ENCODE measurements around the gene HMGN4. TPM values are rescaled to one million over a fixed set of nuclear protein-coding genes. Genes with fewer than 3 reads are reported as not detected.

HMGN4 gene
- total and polyA plus RNA-seq, 2 of the 8 experiments (the other 6 are each of a cell fraction or from before 2014, with no cell fraction given) = 23.4 to 66.4 TPM

DNA sequence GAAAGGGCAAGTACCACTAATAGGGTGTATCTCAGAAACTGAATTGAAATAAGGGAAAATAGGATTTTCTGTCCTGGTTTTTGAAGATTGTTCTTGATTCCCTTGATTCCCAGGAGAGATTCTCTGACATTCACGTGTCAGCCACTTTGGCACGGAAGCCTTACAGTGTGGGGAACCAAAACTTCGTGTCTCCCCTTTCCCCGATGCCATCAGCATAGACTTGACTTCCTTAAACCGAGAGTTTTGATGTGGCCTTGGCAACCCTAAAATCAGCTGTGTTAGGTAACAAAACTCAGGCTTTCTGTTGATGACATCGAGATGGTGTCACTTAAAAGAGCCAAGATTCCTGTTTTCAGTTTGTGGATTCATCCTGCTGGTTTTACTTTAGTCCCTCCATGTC, 7.5 kb downstream of the HMGN4 start:
- Histone ChIP-seq H3K23ac (ENCODE audit: insufficient read length) (no peak overlapping the region), H3K36me3 (ENCODE audit: control insufficient read depth in 2 of 4, insufficient read depth in 4 of 4, low read length in 3 of 4) (peaks cover 0 to 21% (median 9%) of the 10 kb centered on the region in 4 experiments; a peak in 5 of 8 replicates), H3K4me3 (ENCODE audit: extremely low read depth in 1 of 4, insufficient read depth in 2 of 4, low read depth in 3 of 4, low read length in 4 of 4) (no peak overlapping the region), H2BK5ac (ENCODE audit: low read depth, low read length) (no peak overlapping the region), H3K23me2 (ENCODE audit: low read depth, low read length) (no peaks in the 10 kb centered on the region), H2BK20ac (ENCODE audit: low read length) (no peak overlapping the region), H4K5ac (ENCODE audit: insufficient read length, low read depth, low read length) (no peak overlapping the region), H3K79me1 (ENCODE audit: low read depth, low read length) (no peaks in the 10 kb centered on the region; the same call in 1 of the 2 replicates), H3K18ac (ENCODE audit: extremely low read depth, low read length) (no peak overlapping the region), H3K56ac (replicated peaks; ENCODE audit: insufficient read length, low read depth, low read length) (no peak overlapping the region), H3K4me2 (ENCODE audit: insufficient read depth in 1 of 2, low read depth in 2 of 2, low read length in 2 of 2) (no peak overlapping the region), H3K79me2 (ENCODE audit: control insufficient read depth in 1 of 2, insufficient read depth in 2 of 2, low read length in 2 of 2) (peaks cover 0 to 11% of the 10 kb centered on the region in 2 experiments; a peak in 2 of 4 replicates), H3K9ac (replicated peaks in 1 of 4; ENCODE audit: extremely low read depth in 1 of 4, low read depth in 3 of 4, low read length in 3 of 4) (no peak overlapping the region), H4K8ac (ENCODE audit: extremely low read depth, insufficient read depth, low read length) (no peak overlapping the region), H3K4me1 (replicated peaks in 1 of 4; ENCODE audit: control insufficient read depth in 3 of 4, insufficient read depth in 4 of 4, low read length in 3 of 4) (no peaks in the 10 kb centered on the region), H4K20me1 (replicated peaks in 1 of 2; ENCODE audit: control insufficient read depth in 1 of 2, insufficient read depth in 2 of 2, low read length in 2 of 2) (no peaks in the 10 kb centered on the region), H4K91ac (replicated peaks; ENCODE audit: insufficient read length, low read length) (no peak overlapping the region), H3K27me3 (replicated peaks in 1 of 4; ENCODE audit: control insufficient read depth in 3 of 4, extremely low read depth in 1 of 4, insufficient read depth in 3 of 4, low read length in 3 of 4) (no peaks in the 10 kb centered on the region), H2BK12ac (ENCODE audit: low read depth, low read length) (no peak overlapping the region), H3K9me3 (ENCODE audit: insufficient read depth in 2 of 2, low read depth in 1 of 2, low read length in 1 of 2) (no peaks in the 10 kb centered on the region), H3K14ac (ENCODE audit: insufficient read length) (no peak overlapping the region), H3K4ac (replicated peaks; ENCODE audit: insufficient read length, low read depth, low read length) (no peak overlapping the region), H3K27ac (ENCODE audit: low read depth, low read length) (no peak overlapping the region), H2AFZ (ENCODE audit: low read length) (no peak overlapping the region), H2BK120ac (replicated peaks; ENCODE audit: low read depth, low read length) (no peak overlapping the region), H2BK15ac (ENCODE audit: low read length) (no peak overlapping the region), H2AK5ac (ENCODE audit: low read depth, low read length) (no peak overlapping the region)
- DNase-seq (ENCODE audit: low read depth in 1 of 2, low spot score in 2 of 2) (no peak), FAIRE-seq (no peak)
- ChIA-PET CTCF (ENCODE audit: partially characterized antibody) (no interaction called here), POLR2A (ENCODE audit: partially characterized antibody) (interaction anchor here (1.7 to 2.5 kb wide), 2 partner anchors 9 to 26 kb away, joined by 6 to 15 read pairs; partner anchors contain the start of gene HMGN4)
- no peak for TF ChIP-seq ATF3 (IDR thresholded peaks at IDR 0.05; ENCODE audit: insufficient read depth, low read depth, low read length)
- no peak for TF ChIP-seq YY1 (IDR thresholded peaks at IDR 0.05; ENCODE audit: low read depth, low read length)
- TF ChIP-seq NRF1 (IDR thresholded peaks at IDR 0.05; ENCODE audit: low read depth, low read length) = no peak
- no peak for TF ChIP-seq CBX8 (IDR thresholded peaks at IDR 0.05; ENCODE audit: borderline replicate concordance, low read depth, low read length)
- no peak for TF ChIP-seq POU5F1 (IDR thresholded peaks at IDR 0.05; ENCODE audit: low read depth, low read length)
- no peak for TF ChIP-seq SP2 (IDR thresholded peaks at IDR 0.05; ENCODE audit: low read length)
- TF ChIP-seq KDM4A (IDR thresholded peaks at IDR 0.05; ENCODE audit: low read depth, low read length, severe bottlenecking) = no peak
- TF ChIP-seq SRF (IDR thresholded peaks at IDR 0.05; ENCODE audit: low read depth, low read length) = no peak
- TF ChIP-seq POLR2A (IDR thresholded peaks at IDR 0.05; ENCODE audit: control extremely low read depth in 1 of 2, low read depth in 2 of 2, low read length in 2 of 2) = no peak
- no peak for TF ChIP-seq SAP30 (IDR thresholded peaks at IDR 0.05; ENCODE audit: insufficient read depth, insufficient replicate concordance, low read length)
- no peak for TF ChIP-seq SP4 (IDR thresholded peaks at IDR 0.05; ENCODE audit: low read length)
- WGBS, 2 experiments (ENCODE audit: extremely low coverage in 1 of 2, insufficient coverage in 1 of 2, insufficient read length in 1 of 2, insufficient replicate concordance in 2 of 2, low coverage in 1 of 2, low lambda C conversion rate in 2 of 2, missing lambda C conversion rate in 1 of 2) = 98% methylated on average over 6 of the region's 6 CpGs; no CpG with 5 or more reads in 1 of the 2 experiments
